Type B pancreatic cell (in vitro differentiated cells): ENCODE measurements around the gene DFFB. TPM values are rescaled to one million over a fixed set of nuclear protein-coding genes. Genes with fewer than 3 reads are reported as not detected.

ENCODE experiments used
- DNase-seq: peaks from one replicate; pipeline ENCODE4 v3.0.0; 2021; ENCODE audit warnings: mixed read lengths; ENCODE audit not compliant: unreplicated experiment; ENCODE audit errors: extremely low spot score
- H3K27ac Mint-ChIP-seq: 2 replicates; pipeline ENCODE4 v1.8.0; 2021; ENCODE audit warnings: mild to moderate bottlenecking, mixed read lengths
- H3K27me3 Mint-ChIP-seq: 2 replicates; pipeline ENCODE4 v1.8.0; 2021; ENCODE audit warnings: mixed read lengths
- H3K36me3 Mint-ChIP-seq: 2 replicates; pipeline ENCODE4 v1.8.0; 2021; ENCODE audit warnings: mixed read lengths
- H3K4me1 Mint-ChIP-seq: one replicate; pipeline ENCODE4 v1.8.0; 2021; ENCODE audit warnings: mixed read lengths; ENCODE audit not compliant: unreplicated experiment
- H3K4me3 Mint-ChIP-seq: 2 replicates; pipeline ENCODE4 v1.8.0; 2021; ENCODE audit warnings: mild to moderate bottlenecking, mixed read lengths
- H3K9me3 Mint-ChIP-seq: 2 replicates; pipeline ENCODE4 v1.8.0; 2021; ENCODE audit warnings: mixed read lengths
- CTCF ChIP-seq: fragments of 200-600 bp; sonication (generic); conservative IDR thresholded peaks from 2 replicates; pipeline ENCODE4 v1.5.0; 2021; ENCODE audit warnings: antibody characterized with exemption, mild to moderate bottlenecking
- total RNA-seq: library from RNA; stranded (reverse); gene quantifications from 2 replicates; pipeline ENCODE4 v1.2.1, GENCODE V29; 2021; ENCODE audit warnings: low replicate concordance

DFFB gene
- total RNA-seq, 1 donor from 2014 or later: 10.6 TPM

- Mint-ChIP-seq H3K27me3 (no peaks in the 10 kb centered on the region), H3K27ac (no peak overlapping the region)
Observed at GRCh38 chr1:3886691-3887090, 29.4 kb downstream of the DFFB start.

GRCh38 chr1:3888301-3888700, 31.0 kb downstream of the DFFB start:
- H3K4me3 Mint-ChIP-seq: no peak overlapping the region

More at GRCh38 chr1:3886691-3887090, 29.4 kb downstream of the DFFB start:
- Mint-ChIP-seq H3K4me3 (no peak overlapping the region), H3K9me3 (no peaks in the 10 kb centered on the region), H3K36me3 (peaks cover 21% of the 10 kb centered on the region), H3K4me1 (no peaks in the 10 kb centered on the region)
- TF ChIP-seq CTCF: no peak
- no peak for DNase-seq

GRCh38 chr1:3889936-3890335, 32.7 kb downstream of the DFFB start:
- no peak overlapping the region for H3K27ac Mint-ChIP-seq
- no peak for DNase-seq
- H3K4me3 Mint-ChIP-seq: no peak overlapping the region
- H3K36me3 Mint-ChIP-seq: peaks cover 12% of the 10 kb centered on the region
- H3K27me3 Mint-ChIP-seq: no peaks in the 10 kb centered on the region
- no peak for TF ChIP-seq CTCF
- no peaks in the 10 kb centered on the region for H3K9me3 Mint-ChIP-seq
- no peaks in the 10 kb centered on the region for H3K4me1 Mint-ChIP-seq

More at GRCh38 chr1:3888301-3888700, 31.0 kb downstream of the DFFB start:
- Mint-ChIP-seq H3K27ac (no peak overlapping the region), H3K36me3 (peaks cover 15% of the 10 kb centered on the region), H3K4me1 (no peaks in the 10 kb centered on the region), H3K27me3 (no peaks in the 10 kb centered on the region), H3K9me3 (no peaks in the 10 kb centered on the region)
- no peak for DNase-seq
- TF ChIP-seq CTCF: no peak

GRCh38 chr1:3890389-3891328, 33.4 kb downstream of the DFFB start:
- H3K27me3 Mint-ChIP-seq: no peaks in the 10 kb centered on the region
- H3K36me3 Mint-ChIP-seq: peaks cover 12% of the 10 kb centered on the region
- TF ChIP-seq CTCF: no peak
- H3K27ac Mint-ChIP-seq: no peak overlapping the region
- no peaks in the 10 kb centered on the region for H3K4me1 Mint-ChIP-seq
- no peak overlapping the region for H3K4me3 Mint-ChIP-seq
- no peaks in the 10 kb centered on the region for H3K9me3 Mint-ChIP-seq
- no peak for DNase-seq

- no peak for TF ChIP-seq CTCF
- peaks cover 19% of the 10 kb centered on the region for H3K36me3 Mint-ChIP-seq
- H3K9me3 Mint-ChIP-seq: no peaks in the 10 kb centered on the region
- no peak for DNase-seq
- H3K4me3 Mint-ChIP-seq: no peak overlapping the region
- H3K27ac Mint-ChIP-seq: no peak overlapping the region
- no peaks in the 10 kb centered on the region for H3K27me3 Mint-ChIP-seq
- H3K4me1 Mint-ChIP-seq: peaks cover 2% of the 10 kb centered on the region
Observed at GRCh38 chr1:3891329-3891865, 34.1 kb downstream of the DFFB start.
